Liver (tissue), 9 donors: Measurements from ENCODE around the gene PPP2R3A. TPM values are rescaled to one million over a fixed set of nuclear protein-coding genes. Genes with fewer than 3 reads are reported as not detected.

Experiments used
- DNase-seq: peaks from one replicate; pipeline ENCODE4 v3.0.0-alpha.2; 2017; ENCODE audit warnings: low spot score
- H3K27ac ChIP-seq, 2 donors: one replicate each; pipeline ENCODE4 v1.7.0; 2013; ENCODE audit warnings: inconsistent platforms in 2 of 2, low read length in 2 of 2, control low read depth in 1 of 2, low read depth in 1 of 2, mild to moderate bottlenecking in 1 of 2
- H3K27me3 ChIP-seq, 4 donors: one replicate each; pipeline versions ENCODE4 v1.6.1 to v1.7.0; 2013; ENCODE audit warnings: low read length in 3 of 4, inconsistent platforms in 1 of 4, mild to moderate bottlenecking in 1 of 4, moderate library complexity in 1 of 4; ENCODE audit not compliant: control insufficient read depth in 4 of 4, insufficient read depth in 4 of 4
- H3K36me3 ChIP-seq, 4 donors: one replicate each; pipeline versions ENCODE4 v1.6.1 to v1.7.0; 2013; ENCODE audit warnings: low read length in 3 of 4, mild to moderate bottlenecking in 3 of 4, low read depth in 1 of 4, moderate library complexity in 1 of 4; ENCODE audit not compliant: control insufficient read depth in 4 of 4, insufficient read depth in 3 of 4
- H3K4me1 ChIP-seq, 4 donors: one replicate each; pipeline versions ENCODE4 v1.6.1 to v1.7.0; 2013; ENCODE audit warnings: low read length in 3 of 4, mild to moderate bottlenecking in 3 of 4, moderate library complexity in 1 of 4; ENCODE audit not compliant: control insufficient read depth in 4 of 4, insufficient read depth in 4 of 4
- H3K4me3 ChIP-seq, 3 donors: one replicate each; pipeline versions ENCODE4 v1.6.1 to v1.7.0; 2013; ENCODE audit warnings: low read length in 3 of 3, control low read depth in 1 of 3, low read depth in 1 of 3, mild to moderate bottlenecking in 1 of 3
- H3K9ac ChIP-seq, 2 donors: one replicate each; pipeline ENCODE4 v1.7.0; 2013; ENCODE audit warnings: low read length in 2 of 2, mild to moderate bottlenecking in 2 of 2, moderate library complexity in 2 of 2, control low read depth in 1 of 2, low read depth in 1 of 2
- H3K9me3 ChIP-seq, 4 donors: one replicate each; pipeline versions ENCODE4 v1.6.1 to v1.7.0; 2013; ENCODE audit warnings: low read length in 3 of 4; ENCODE audit not compliant: control insufficient read depth in 4 of 4
- CTCF ChIP-seq: fragments of 150-350 bp; IDR thresholded peaks from 2 replicates; pipeline ENCODE4 v1.5.1; 2017; ENCODE audit warnings: improper control_type of control experiment, low read depth, low read length; ENCODE audit not compliant: missing input control
- EGR1 ChIP-seq, 2 donors: IDR thresholded peaks; 2 replicates each; pipeline ENCODE4 v1.6.1; 2016 to 2018; ENCODE audit warnings: antibody characterized with exemption in 2 of 2, low read depth in 2 of 2
- FOXA1 ChIP-seq: IDR thresholded peaks from 2 replicates; pipeline ENCODE4 v1.6.1; 2016; ENCODE audit warnings: antibody characterized with exemption
- GABPA ChIP-seq, 2 donors: IDR thresholded peaks in 1 of 2; conservative IDR thresholded peaks in 1 of 2; 2 replicates each; pipeline ENCODE4 v1.6.1; 2016; ENCODE audit warnings: antibody characterized with exemption in 2 of 2, mild to moderate bottlenecking in 1 of 2, moderate library complexity in 1 of 2
- HNF4G ChIP-seq: IDR thresholded peaks from 2 replicates; pipeline ENCODE4 v1.6.1; 2016; ENCODE audit warnings: antibody characterized with exemption
- NR2F2 ChIP-seq: IDR thresholded peaks from 2 replicates; pipeline ENCODE4 v1.6.1; 2016; ENCODE audit warnings: antibody characterized with exemption
- RAD21 ChIP-seq, 2 donors: IDR thresholded peaks; 2 replicates each; pipeline ENCODE4 v1.6.1; 2016; ENCODE audit warnings: antibody characterized with exemption in 2 of 2, mild to moderate bottlenecking in 2 of 2
- RXRA ChIP-seq, 2 donors: IDR thresholded peaks; 2 replicates each; pipeline ENCODE4 v1.6.1; 2017 to 2018; ENCODE audit warnings: antibody characterized with exemption in 2 of 2, mild to moderate bottlenecking in 1 of 2
- SP1 ChIP-seq: IDR thresholded peaks from 2 replicates; pipeline ENCODE4 v1.6.1; 2018; ENCODE audit warnings: antibody characterized with exemption, mild to moderate bottlenecking
- TAF1 ChIP-seq: conservative IDR thresholded peaks from 2 replicates; pipeline ENCODE4 v1.6.1; 2016; ENCODE audit warnings: antibody characterized with exemption, mild to moderate bottlenecking
- YY1 ChIP-seq: IDR thresholded peaks from 2 replicates; pipeline ENCODE4 v1.6.1; 2016; ENCODE audit warnings: antibody characterized with exemption, mild to moderate bottlenecking
- WGBS: extraction: QIAGEN DNeasy Blood & Tissue Kit; methylation state at CpG from one replicate; pipeline ENCODE4 v1.1.7; 2013; 5-methylcytosine and 5-hydroxymethylcytosine counted together
- polyA plus RNA-seq, 2 donors: library from polyadenylated mRNA; stranded (reverse) in 1 of 2; unstranded in 1 of 2; fragments of 200-250 nt in 1 of 2; fragments of >200 nt in 1 of 2; fragmentation: Nextera tagmentation in 1 of 2; extraction: Ambion mirVana in 1 of 2; gene quantifications; one replicate each; pipeline versions ENCODE4 v1.2.1 to v1.2.3, GENCODE V29; 2013 to 2015
- total RNA-seq, 2 donors: library from RNA; depleted of rRNA; stranded (reverse); fragments of >200 nt; gene quantifications; one replicate each; pipeline ENCODE4 v1.2.3, GENCODE V29; 2014
- donor health status: healthy.
- donor health status: healthy.
- donor health status: healthy.
- donor health status: healthy.
- donor health status: healthy.

PPP2R3A gene
- total and polyA plus RNA-seq, 4 donors, result 0.54 to 3.3 (median 1.6) TPM

DNA sequence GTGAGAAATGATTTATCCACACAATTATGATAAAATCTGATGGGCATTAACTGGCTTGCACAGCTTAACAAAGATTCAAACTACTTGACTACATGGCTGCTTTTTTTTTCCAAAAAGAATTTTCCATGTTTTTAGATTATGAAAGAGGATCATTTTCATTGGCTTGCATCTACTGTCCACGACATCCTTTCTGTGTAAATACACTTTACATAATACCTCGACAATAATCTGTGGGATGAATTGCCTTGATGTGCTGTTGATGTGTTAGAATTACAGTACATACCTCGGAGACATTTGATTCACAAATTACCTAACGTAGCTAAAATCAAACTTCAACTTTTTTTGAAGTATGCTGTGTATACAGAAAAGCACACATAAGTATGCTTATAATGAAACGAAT lies 104.4 kb downstream of the PPP2R3A start:
- DNase-seq, result no peak
- 77% methylated on average over 5 of the region's 5 CpGs for WGBS
- Histone ChIP-seq H3K4me3 (no peak overlapping the region), H3K27me3 (no peaks in the 10 kb centered on the region), H3K27ac (no peak overlapping the region), H3K9me3 (no peaks in the 10 kb centered on the region), H3K4me1 (no peaks in the 10 kb centered on the region), H3K9ac (no peak overlapping the region), H3K36me3 (no peaks in the 10 kb centered on the region)
- TF ChIP-seq RXRA (IDR thresholded peaks at IDR 0.05) (no peak), FOXA1 (no peak), EGR1 (IDR thresholded peaks at IDR 0.05; ENCODE audit: low read depth in 2 of 2) (no peak), SP1 (no peak), CTCF (no peak), GABPA (IDR thresholded peaks at IDR 0.05 in 1 of 2, conservative IDR thresholded peaks at IDR 0.05 in 1 of 2) (no peak), YY1 (no peak)

DNA sequence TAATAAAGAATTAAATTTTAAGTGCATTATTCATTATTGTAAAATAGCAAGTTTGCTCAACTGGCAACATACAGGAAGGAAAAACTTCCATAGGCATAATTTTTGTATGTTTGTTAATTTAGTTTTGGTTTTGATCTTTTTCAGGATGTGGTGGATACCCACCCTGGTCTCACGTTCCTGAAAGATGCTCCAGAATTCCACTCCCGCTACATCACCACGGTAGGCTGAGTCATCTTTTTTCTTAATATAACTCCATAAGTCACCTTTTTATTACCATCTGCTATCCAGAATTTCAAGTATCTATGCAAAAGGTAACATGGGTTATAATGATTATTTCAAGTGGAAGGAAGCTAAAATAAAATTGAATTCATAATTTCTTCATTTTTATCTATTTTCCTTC lies 104.8 kb downstream of the PPP2R3A start:
- no peaks in the 10 kb centered on the region for H3K27me3 ChIP-seq
- peaks cover 0 to 1% (median under 1%) of the 10 kb centered on the region in 4 donors for H3K4me1 ChIP-seq
- no peak overlapping the region for H3K4me3 ChIP-seq
- H3K9ac ChIP-seq, result no peak overlapping the region
- H3K9me3 ChIP-seq, result no peaks in the 10 kb centered on the region
- H3K27ac ChIP-seq, result no peak overlapping the region
- 81% methylated on average over 3 of the region's 3 CpGs for WGBS
- TF ChIP-seq YY1 (no peak), NR2F2 (no peak), EGR1 (IDR thresholded peaks at IDR 0.05; ENCODE audit: low read depth in 2 of 2) (no peak), CTCF (no peak), RXRA (IDR thresholded peaks at IDR 0.05) (no peak), FOXA1 (no peak), TAF1 (no peak)
- no peak for DNase-seq
- H3K36me3 ChIP-seq, result no peaks in the 10 kb centered on the region

DNA sequence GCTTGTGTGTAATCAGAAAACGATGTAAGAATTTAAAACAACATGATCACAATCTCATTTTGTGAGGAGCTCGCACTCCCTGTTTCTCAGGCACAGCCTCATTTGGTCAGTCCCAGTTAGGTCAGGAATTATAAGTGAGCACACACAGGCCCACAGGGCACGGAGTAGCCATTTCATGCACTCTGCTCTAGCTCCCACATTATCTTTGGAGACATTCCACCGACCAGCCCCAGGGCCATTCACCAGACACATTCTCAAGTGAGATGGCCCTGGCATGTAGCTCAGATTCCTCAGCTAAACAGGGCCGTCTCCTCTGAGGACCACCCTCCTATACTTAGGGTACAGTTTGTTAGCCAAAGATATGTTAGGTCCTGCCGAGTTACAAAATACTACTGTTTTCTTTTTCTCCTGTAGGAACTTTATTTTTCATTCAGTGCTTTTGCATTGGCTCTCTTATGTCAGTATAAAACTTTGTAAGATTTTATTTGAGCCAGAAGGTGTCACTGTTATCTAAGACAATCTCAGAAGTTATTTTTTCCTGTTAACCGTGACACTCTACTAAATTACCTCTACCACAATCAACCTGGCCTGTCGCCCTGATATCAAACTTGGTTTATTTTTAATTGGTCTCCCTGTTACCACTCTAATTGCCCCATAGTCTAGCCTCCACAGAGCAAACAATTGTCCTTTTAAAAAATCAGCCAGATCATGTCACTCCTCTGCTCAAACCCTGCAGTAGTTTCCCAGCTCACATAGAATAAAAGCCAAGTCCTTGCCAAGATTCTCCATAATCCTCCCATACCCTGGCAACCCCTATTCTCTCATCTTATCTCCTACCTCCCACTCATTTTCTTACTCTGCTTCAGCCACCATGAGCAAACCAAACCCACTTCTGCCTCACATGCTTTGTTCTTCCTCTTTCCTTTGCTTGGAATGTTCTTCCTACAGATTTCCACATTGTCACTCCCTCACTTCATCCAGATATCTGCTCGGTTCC lies 105.7 kb downstream of the PPP2R3A start:
- H3K27me3 ChIP-seq, result no peaks in the 10 kb centered on the region
- no peak overlapping the region for H3K4me3 ChIP-seq
- WGBS, result 65% methylated on average over 9 of the region's 9 CpGs
- no peaks in the 10 kb centered on the region for H3K9me3 ChIP-seq
- no peak for DNase-seq
- TF ChIP-seq RAD21 (IDR thresholded peaks at IDR 0.05), result peak in 1 of 2 donors; percentile 20
- no peak for TF ChIP-seq NR2F2
- no peak for TF ChIP-seq HNF4G
- H3K9ac ChIP-seq, result no peak overlapping the region
- no peaks in the 10 kb centered on the region for H3K36me3 ChIP-seq
- no peak overlapping the region for H3K27ac ChIP-seq
- peaks cover 0 to 6% (median 4%) of the 10 kb centered on the region in 4 donors for H3K4me1 ChIP-seq
